H9 (cell line): ENCODE results near the gene STARD9. TPM values are rescaled to one million over a fixed set of nuclear protein-coding genes. Genes with fewer than 3 reads are reported as not detected.

Experiments used
- DNase-seq: peaks from one replicate; pipeline ENCODE4 v3.0.0-alpha.2; 2017
- H2AFZ ChIP-seq: one replicate; pipeline ENCODE4 v1.6.1; 2013; ENCODE audit warnings: mild to moderate bottlenecking, low read length, control low read depth, moderate library complexity
- H2AK5ac ChIP-seq: 2 replicates; pipeline ENCODE4 v1.6.1; 2013; ENCODE audit warnings: low read length, control low read depth, mixed read lengths; ENCODE audit not compliant: insufficient read length
- H2BK120ac ChIP-seq: one replicate; pipeline ENCODE4 v1.6.1; 2013; ENCODE audit warnings: low read depth, mild to moderate bottlenecking, low read length, control low read depth, inconsistent platforms; ENCODE audit not compliant: poor library complexity, severe bottlenecking
- H2BK12ac ChIP-seq: 2 replicates; pipeline ENCODE4 v1.6.1; 2013; ENCODE audit warnings: low read length, control low read depth, mixed read lengths, low read depth; ENCODE audit not compliant: insufficient read length
- H2BK15ac ChIP-seq: 2 replicates; pipeline ENCODE4 v1.6.1; 2013; ENCODE audit warnings: low read depth, low read length, control low read depth
- H2BK20ac ChIP-seq: one replicate; pipeline ENCODE4 v1.6.1; 2013; ENCODE audit warnings: low read depth, mild to moderate bottlenecking, low read length, control low read depth, inconsistent platforms; ENCODE audit not compliant: poor library complexity, severe bottlenecking
- H2BK5ac ChIP-seq: 2 replicates; pipeline ENCODE4 v1.6.1; 2013; ENCODE audit warnings: low read length, control low read depth, mixed read lengths; ENCODE audit not compliant: insufficient read length
- H3K14ac ChIP-seq: 2 replicates; pipeline ENCODE4 v1.6.1; 2013; ENCODE audit warnings: low read length, control low read depth; ENCODE audit not compliant: insufficient read depth
- H3K18ac ChIP-seq: 2 replicates; pipeline ENCODE4 v1.6.1; 2013; ENCODE audit warnings: low read depth, mild to moderate bottlenecking, mixed read lengths, low read length, control low read depth; ENCODE audit not compliant: insufficient read length
- H3K23ac ChIP-seq: 2 replicates; pipeline ENCODE4 v1.6.1; 2013; ENCODE audit warnings: low read length, control low read depth, mixed read lengths, low read depth; ENCODE audit not compliant: insufficient read length
- H3K23me2 ChIP-seq: 2 replicates; pipeline ENCODE4 v1.6.1; 2013; ENCODE audit warnings: low read depth, mild to moderate bottlenecking, mixed read lengths, low read length, control low read depth; ENCODE audit not compliant: insufficient read length, poor library complexity, severe bottlenecking
- H3K27ac ChIP-seq: 2 replicates; pipeline ENCODE4 v1.5.1; 2013; ENCODE audit warnings: low read length, control low read depth, mixed read lengths, low read depth; ENCODE audit not compliant: insufficient read length
- H3K27me3 ChIP-seq: 2 replicates; pipeline ENCODE4 v1.6.1; 2013; ENCODE audit warnings: low read length, control low read depth, inconsistent platforms; ENCODE audit not compliant: insufficient read depth
- H3K4ac ChIP-seq: 2 replicates; pipeline ENCODE4 v1.6.1; 2013; ENCODE audit warnings: low read depth, mild to moderate bottlenecking, control low read depth, inconsistent platforms, low read length, moderate library complexity
- H3K4me1 ChIP-seq: 2 replicates; pipeline ENCODE4 v1.6.1; 2013; ENCODE audit warnings: low read length, control low read depth, inconsistent platforms; ENCODE audit not compliant: insufficient read depth
- H3K4me2 ChIP-seq: 2 replicates; pipeline ENCODE4 v1.6.1; 2013; ENCODE audit warnings: low read length, control low read depth, mixed read lengths; ENCODE audit not compliant: insufficient read length, insufficient read depth
- H3K56ac ChIP-seq: 2 replicates; pipeline ENCODE4 v1.6.1; 2013; ENCODE audit warnings: low read depth, mild to moderate bottlenecking, mixed read lengths, low read length, control low read depth; ENCODE audit not compliant: insufficient read length
- H3K79me1 ChIP-seq: 2 replicates; pipeline ENCODE4 v1.6.1; 2013; ENCODE audit warnings: low read depth, mild to moderate bottlenecking, moderate library complexity, low read length, control low read depth, inconsistent platforms; ENCODE audit not compliant: insufficient read depth, poor library complexity, severe bottlenecking
- H3K79me2 ChIP-seq: 2 replicates; pipeline ENCODE4 v1.6.1; 2013; ENCODE audit warnings: low read length, control low read depth, inconsistent platforms; ENCODE audit not compliant: insufficient read depth
- H3K9ac ChIP-seq: 2 replicates; pipeline ENCODE4 v1.6.1; 2013; ENCODE audit warnings: low read length, control low read depth, mixed read lengths; ENCODE audit not compliant: insufficient read length; ENCODE audit errors: extremely low read depth
- H3K9me3 ChIP-seq: one replicate; pipeline ENCODE4 v1.6.1; 2013; ENCODE audit warnings: low read depth, low read length, inconsistent platforms; ENCODE audit not compliant: control insufficient read depth
- H3T11ph ChIP-seq: one replicate; pipeline ENCODE4 v1.6.1; 2013; ENCODE audit warnings: mild to moderate bottlenecking, low read length, control low read depth, inconsistent platforms
- H4K20me1 ChIP-seq: one replicate; pipeline ENCODE4 v1.6.1; 2013; ENCODE audit not compliant: control insufficient read depth, insufficient read length, insufficient read depth
- H4K5ac ChIP-seq: 2 replicates; pipeline ENCODE4 v1.6.1; 2013; ENCODE audit warnings: low read depth, mild to moderate bottlenecking, mixed read lengths, low read length, control low read depth; ENCODE audit not compliant: insufficient read length
- H4K8ac ChIP-seq: replicated peaks from 2 replicates; pipeline ENCODE4 v1.6.1; 2013; ENCODE audit warnings: low read length, control low read depth, mixed read lengths, low read depth; ENCODE audit not compliant: insufficient read length
- H4K91ac ChIP-seq: 2 replicates; pipeline ENCODE4 v1.6.1; 2013; ENCODE audit warnings: low read depth, mild to moderate bottlenecking, moderate library complexity, mixed read lengths, low read length, control low read depth; ENCODE audit not compliant: insufficient read length
- H3K27ac Mint-ChIP-seq, 3 experiments: 2 replicates in 2 of 3; 3 replicates in 1 of 3; pipeline ENCODE4 v1.8.0; 2020 to 2021; ENCODE audit warnings: mixed read lengths in 3 of 3, mild to moderate bottlenecking in 1 of 3, moderate library complexity in 1 of 3
- H3K27me3 Mint-ChIP-seq: 2 replicates; pipeline ENCODE4 v1.8.0; 2021; ENCODE audit warnings: low read depth, mild to moderate bottlenecking, moderate library complexity, mixed read lengths
- H3K36me3 Mint-ChIP-seq, 3 experiments: 2 replicates in 2 of 3; 3 replicates in 1 of 3; pipeline ENCODE4 v1.8.0; 2020 to 2021; ENCODE audit warnings: low read depth in 3 of 3, mixed read lengths in 3 of 3; ENCODE audit not compliant: insufficient read depth in 1 of 3
- H3K4me1 Mint-ChIP-seq, 2 experiments: 2 replicates each; pipeline ENCODE4 v1.8.0; 2020; ENCODE audit warnings: mixed read lengths in 2 of 2
- H3K4me3 Mint-ChIP-seq, 2 experiments: 2 replicates in 1 of 2; 3 replicates in 1 of 2; pipeline ENCODE4 v1.8.0; 2020 to 2021; ENCODE audit warnings: mild to moderate bottlenecking in 2 of 2, mixed read lengths in 2 of 2, moderate library complexity in 1 of 2
- H3K9me3 Mint-ChIP-seq, 2 experiments: 2 replicates in 1 of 2; 3 replicates in 1 of 2; pipeline ENCODE4 v1.8.0; 2020; ENCODE audit warnings: mild to moderate bottlenecking in 2 of 2, mixed read lengths in 2 of 2, moderate library complexity in 1 of 2
- whole genome bisulfite sequencing: extraction: QIAGEN DNeasy Blood & Tissue Kit; methylation state at CpG from one replicate; pipeline ENCODE4 v1.1.7; 2013; ENCODE audit warnings: missing lambda C conversion rate, low lambda C conversion rate, mixed read lengths; ENCODE audit not compliant: insufficient read length; ENCODE audit errors: extremely low coverage; 5-methylcytosine and 5-hydroxymethylcytosine counted together
- total RNA-seq: library from RNA; stranded (reverse); gene quantifications from 2 replicates; pipeline ENCODE4 v1.2.1, GENCODE V29; 2021
- TF ChIP-seq, protein P1 (sequence below): fragments of 200-600 bp; sonication (generic); conservative IDR thresholded peaks from 3 replicates; pipeline ENCODE4 v1.8.0; 2021; ENCODE audit warnings: antibody characterized with exemption, mild to moderate bottlenecking

STARD9 gene
- total RNA-seq, 1 experiment from 2014 or later, result 6.9 TPM

DNA sequence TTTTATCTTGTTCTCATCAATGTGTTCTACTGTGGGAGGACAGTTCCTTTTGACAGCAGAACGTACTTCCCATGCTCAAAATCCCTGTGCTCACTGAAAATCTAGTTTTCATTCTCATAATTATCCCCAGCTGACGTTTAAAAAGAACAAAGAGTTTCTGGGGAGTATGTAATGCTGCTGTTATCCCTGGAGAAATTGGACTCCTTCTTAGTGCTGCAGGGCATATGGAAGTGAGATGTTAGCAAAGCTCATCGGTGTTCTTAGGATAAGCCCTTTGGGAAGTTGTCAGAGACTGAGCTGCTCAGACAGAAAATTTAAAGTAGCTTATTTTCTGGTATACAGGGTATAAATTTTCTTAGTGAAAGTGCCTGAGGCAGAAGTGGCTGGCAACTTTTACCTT is 95.0 kb downstream of the STARD9 start:
- peaks cover 0 to 29% (median 19%) of the 10 kb centered on the region in 3 experiments; a peak in 5 of 7 replicates for H3K36me3 Mint-ChIP-seq
- H3K4ac ChIP-seq, result no peak overlapping the region
- no peak overlapping the region for H2AFZ ChIP-seq
- no peaks in the 10 kb centered on the region for H3K27me3 ChIP-seq
- H3K14ac ChIP-seq, result no peak overlapping the region
- no peak overlapping the region for H3K27ac Mint-ChIP-seq
- no peaks in the 10 kb centered on the region for H3K9me3 Mint-ChIP-seq
- no peak overlapping the region for H3T11ph ChIP-seq
- H4K20me1 ChIP-seq, result no peaks in the 10 kb centered on the region
- H3K18ac ChIP-seq, result no peak overlapping the region
- H3K27me3 Mint-ChIP-seq, result no peaks in the 10 kb centered on the region
- DNase-seq, result no peak
- WGBS, result no CpG with 5 or more reads among the region's 3 CpGs
- H3K79me1 ChIP-seq, result no peaks in the 10 kb centered on the region
- no peak overlapping the region for H3K56ac ChIP-seq
- H4K8ac ChIP-seq, result no peak overlapping the region
- H3K4me3 Mint-ChIP-seq, result no peak overlapping the region
- no peak overlapping the region for H2BK12ac ChIP-seq
- no peak overlapping the region for H2BK15ac ChIP-seq
- H2BK20ac ChIP-seq, result no peak overlapping the region
- no peak overlapping the region for H3K27ac ChIP-seq
- H4K5ac ChIP-seq, result no peak overlapping the region
- no peak overlapping the region for H2AK5ac ChIP-seq
- TF ChIP-seq, protein P1, sequence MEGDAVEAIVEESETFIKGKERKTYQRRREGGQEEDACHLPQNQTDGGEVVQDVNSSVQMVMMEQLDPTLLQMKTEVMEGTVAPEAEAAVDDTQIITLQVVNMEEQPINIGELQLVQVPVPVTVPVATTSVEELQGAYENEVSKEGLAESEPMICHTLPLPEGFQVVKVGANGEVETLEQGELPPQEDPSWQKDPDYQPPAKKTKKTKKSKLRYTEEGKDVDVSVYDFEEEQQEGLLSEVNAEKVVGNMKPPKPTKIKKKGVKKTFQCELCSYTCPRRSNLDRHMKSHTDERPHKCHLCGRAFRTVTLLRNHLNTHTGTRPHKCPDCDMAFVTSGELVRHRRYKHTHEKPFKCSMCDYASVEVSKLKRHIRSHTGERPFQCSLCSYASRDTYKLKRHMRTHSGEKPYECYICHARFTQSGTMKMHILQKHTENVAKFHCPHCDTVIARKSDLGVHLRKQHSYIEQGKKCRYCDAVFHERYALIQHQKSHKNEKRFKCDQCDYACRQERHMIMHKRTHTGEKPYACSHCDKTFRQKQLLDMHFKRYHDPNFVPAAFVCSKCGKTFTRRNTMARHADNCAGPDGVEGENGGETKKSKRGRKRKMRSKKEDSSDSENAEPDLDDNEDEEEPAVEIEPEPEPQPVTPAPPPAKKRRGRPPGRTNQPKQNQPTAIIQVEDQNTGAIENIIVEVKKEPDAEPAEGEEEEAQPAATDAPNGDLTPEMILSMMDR, result no peak
- no peak overlapping the region for H4K91ac ChIP-seq
- H3K4me1 ChIP-seq, result no peaks in the 10 kb centered on the region
- H2BK5ac ChIP-seq, result no peak overlapping the region
- no peaks in the 10 kb centered on the region for H3K23me2 ChIP-seq
- H2BK120ac ChIP-seq, result no peak overlapping the region
- H3K23ac ChIP-seq, result no peak overlapping the region
- no peak overlapping the region for H3K4me2 ChIP-seq
- no peaks in the 10 kb centered on the region for H3K9me3 ChIP-seq
- no peak overlapping the region for H3K9ac ChIP-seq
- H3K4me1 Mint-ChIP-seq, result peaks cover 8 to 17% of the 10 kb centered on the region in 2 experiments
- H3K79me2 ChIP-seq, result no peaks in the 10 kb centered on the region
